ENCODE results near the gene GABPB1. TPM values are rescaled to one million over a fixed set of nuclear protein-coding genes. Genes with fewer than 3 reads are reported as not detected.

The GABPB1 gene
- total RNA-seq, 1 experiment from 2014 or later: 39.7 TPM

DNA sequence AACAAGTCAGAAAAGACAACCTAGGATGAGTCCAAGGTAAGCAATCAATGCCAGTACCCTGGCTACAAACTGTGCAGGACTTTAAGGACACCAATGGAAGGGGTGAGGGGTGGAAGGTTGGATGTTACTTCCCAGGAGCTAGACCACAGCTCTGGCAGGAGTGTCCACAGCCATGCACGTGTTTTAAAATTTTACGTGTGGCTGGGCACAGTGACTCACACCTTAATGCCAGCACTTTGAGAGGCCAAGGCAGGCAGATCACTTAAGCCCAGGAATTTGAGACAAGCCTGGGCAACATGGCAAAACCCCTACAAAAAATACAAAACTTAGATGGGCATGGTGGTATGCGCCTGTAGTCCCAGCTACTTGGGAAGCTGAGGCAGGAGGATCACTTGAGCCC, 74.7 kb downstream of the GABPB1 start:
- ATAC-seq: no peak
- Histone ChIP-seq H3K9ac (ENCODE audit: low read length) (no peak overlapping the region), H2AFZ (ENCODE audit: low read length) (no peak overlapping the region), H3K27ac (ENCODE audit: low read length) (no peak overlapping the region), H3K36me3 (ENCODE audit: low read depth, low read length) (peaks cover 2% of the 10 kb centered on the region; the same call in 1 of the 2 replicates), H3K9me2 (replicated peaks; ENCODE audit: low read length) (no peaks in the 10 kb centered on the region), H3K9me3 (ENCODE audit: low read length) (no peaks in the 10 kb centered on the region), H3K4me1 (ENCODE audit: insufficient read depth, low read length) (no peaks in the 10 kb centered on the region), H4K20me1 (ENCODE audit: low read length) (no peaks in the 10 kb centered on the region), H3K27me3 (ENCODE audit: low read length) (no peaks in the 10 kb centered on the region), H3K4me3 (ENCODE audit: low read length) (no peak overlapping the region), H3F3A (ENCODE audit: low read length, unreplicated experiment) (no peaks in the 10 kb centered on the region), H3K79me2 (ENCODE audit: low read length) (no peaks in the 10 kb centered on the region), H3K4me2 (ENCODE audit: low read length) (no peak overlapping the region)
- POLR2A ChIA-PET (ENCODE audit: unreplicated experiment): no interaction called here
- BruUV-seq (replicated peaks): no TSS peak
- TF ChIP-seq CTCF (conservative IDR thresholded peaks at IDR 0.05; ENCODE audit: low read depth, low read length) (no peak), EZH2phosphoT487 (IDR thresholded peaks at IDR 0.05; ENCODE audit: borderline replicate concordance, low read length) (no peak), EZH2 (IDR thresholded peaks at IDR 0.05; ENCODE audit: low read length, unreplicated experiment) (no peak)
- intact Hi-C loops (cut with micrococcal nuclease): no loop called here
- DNase-seq: no peak
- CTCF ChIA-PET: no interaction called here

GRCh38 chr15:50278496-50278895, 76.5 kb downstream of the GABPB1 start:
- Histone ChIP-seq H4K20me1 (ENCODE audit: low read length) (no peaks in the 10 kb centered on the region), H3K4me2 (ENCODE audit: low read length) (no peak overlapping the region), H3K9ac (ENCODE audit: low read length) (no peak overlapping the region), H3K79me2 (ENCODE audit: low read length) (no peaks in the 10 kb centered on the region), H3F3A (ENCODE audit: low read length, unreplicated experiment) (no peaks in the 10 kb centered on the region), H3K36me3 (ENCODE audit: low read depth, low read length) (no peaks in the 10 kb centered on the region), H3K4me1 (ENCODE audit: insufficient read depth, low read length) (no peaks in the 10 kb centered on the region), H3K27ac (ENCODE audit: low read length) (no peak overlapping the region), H3K27me3 (ENCODE audit: low read length) (no peaks in the 10 kb centered on the region), H3K4me3 (ENCODE audit: low read length) (no peak overlapping the region), H3K9me2 (replicated peaks; ENCODE audit: low read length) (no peaks in the 10 kb centered on the region), H3K9me3 (ENCODE audit: low read length) (no peaks in the 10 kb centered on the region), H2AFZ (ENCODE audit: low read length) (no peak overlapping the region)
- ChIA-PET POLR2A (ENCODE audit: unreplicated experiment) (no interaction called here), CTCF (interaction anchor here (0.6 kb wide), 1 partner anchor 265 kb away, joined by 3 read pairs; no protein-coding TSS in a partner anchor)
- no peak for DNase-seq
- no TSS peak for BruUV-seq (replicated peaks)
- intact Hi-C loops (cut with micrococcal nuclease): no loop called here
- ATAC-seq: no peak
- TF ChIP-seq CTCF (conservative IDR thresholded peaks at IDR 0.05; ENCODE audit: low read depth, low read length) (no peak), EZH2phosphoT487 (IDR thresholded peaks at IDR 0.05; ENCODE audit: borderline replicate concordance, low read length) (no peak), EZH2 (IDR thresholded peaks at IDR 0.05; ENCODE audit: low read length, unreplicated experiment) (no peak)

DNA sequence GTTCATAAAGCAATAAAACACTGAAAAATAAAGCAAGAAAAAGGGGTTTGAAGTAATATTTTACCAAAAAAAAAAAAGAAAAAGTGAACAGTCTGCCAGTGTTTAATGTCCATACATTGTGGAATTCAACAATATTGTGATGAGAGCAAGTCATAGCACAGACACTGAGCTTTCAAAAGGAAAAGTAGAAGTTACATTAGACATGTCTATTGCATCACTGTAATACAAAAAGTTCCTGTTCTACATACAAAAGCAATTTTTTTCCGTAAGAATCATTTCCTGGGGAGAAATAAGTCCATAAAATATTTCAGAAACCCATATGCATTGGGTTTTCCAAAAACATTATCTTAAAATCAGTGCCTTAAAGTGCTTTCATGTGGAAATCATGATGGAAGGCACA, 77.6 kb downstream of the GABPB1 start:
- Histone ChIP-seq H3K4me3 (ENCODE audit: low read length) (no peak overlapping the region), H3K79me2 (ENCODE audit: low read length) (no peaks in the 10 kb centered on the region), H3K4me2 (ENCODE audit: low read length) (no peak overlapping the region), H3K36me3 (ENCODE audit: low read depth, low read length) (no peaks in the 10 kb centered on the region), H3K27me3 (ENCODE audit: low read length) (no peaks in the 10 kb centered on the region), H3F3A (ENCODE audit: low read length, unreplicated experiment) (no peaks in the 10 kb centered on the region), H3K9ac (ENCODE audit: low read length) (no peak overlapping the region), H4K20me1 (ENCODE audit: low read length) (no peaks in the 10 kb centered on the region), H3K4me1 (ENCODE audit: insufficient read depth, low read length) (no peaks in the 10 kb centered on the region), H2AFZ (ENCODE audit: low read length) (no peak overlapping the region), H3K9me3 (ENCODE audit: low read length) (no peaks in the 10 kb centered on the region), H3K9me2 (replicated peaks; ENCODE audit: low read length) (no peaks in the 10 kb centered on the region), H3K27ac (ENCODE audit: low read length) (no peak overlapping the region)
- no peak for TF ChIP-seq EZH2phosphoT487 (IDR thresholded peaks at IDR 0.05; ENCODE audit: borderline replicate concordance, low read length)
- TF ChIP-seq CTCF (conservative IDR thresholded peaks at IDR 0.05; ENCODE audit: low read depth, low read length): no peak
- no peak for ATAC-seq
- no peak for DNase-seq
- ChIA-PET POLR2A (ENCODE audit: unreplicated experiment) (no interaction called here), CTCF (no interaction called here)
- intact Hi-C loops (cut with micrococcal nuclease): no loop called here
- no TSS peak for BruUV-seq (replicated peaks)

Measured in PC-3 (cell line).